Measurements from ENCODE around the gene OSBPL9. TPM values are rescaled to one million over a fixed set of nuclear protein-coding genes. Genes with fewer than 3 reads are reported as not detected.

OSBPL9 gene
- polyA plus RNA-seq, 1 donor (not counting 4 experiments of a cell fraction or from before 2014, with no cell fraction given) = 62.7 TPM

DNA sequence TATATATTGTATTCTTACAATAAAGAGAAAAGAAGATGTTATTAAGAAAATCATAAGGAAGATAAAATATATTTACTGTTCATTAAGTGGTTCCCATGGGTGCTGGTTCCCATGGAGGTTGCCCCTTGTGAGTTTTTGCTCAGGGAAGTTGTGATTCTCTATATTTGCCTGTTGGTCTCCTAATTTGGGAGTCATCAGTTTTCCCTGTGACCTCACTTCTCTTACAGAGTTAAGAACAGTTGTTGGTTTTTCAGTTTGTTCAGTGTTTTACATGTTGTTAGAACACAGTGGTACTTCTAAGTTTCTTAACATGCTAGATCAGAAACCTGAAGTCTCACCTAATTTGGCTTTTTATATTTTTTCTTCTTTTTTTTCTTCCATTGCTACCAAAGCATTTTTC is 109.2 kb downstream of the OSBPL9 start:
- H2AFZ ChIP-seq (ENCODE audit: control insufficient read depth, low read length) = no peak overlapping the region
- H4K20me1 ChIP-seq (ENCODE audit: control insufficient read depth, extremely low read depth, insufficient read depth, low read length) = no peaks in the 10 kb centered on the region
- dilution Hi-C loops (cut with MboI; ENCODE audit: extremely low pct_ligation_motif_present, low sequenced_read_pairs) = no loop called here
- no peaks in the 10 kb centered on the region for H3K27me3 ChIP-seq (ENCODE audit: control insufficient read depth, extremely low read depth, insufficient read depth, low read length)
- H3K4me2 ChIP-seq (ENCODE audit: control insufficient read depth, extremely low read depth, insufficient read depth, low read depth, low read length) = no peak overlapping the region
- H3K79me2 ChIP-seq (ENCODE audit: control insufficient read depth, insufficient read depth, low read length) = peaks cover 12% of the 10 kb centered on the region
- FAIRE-seq (no peak), DNase-seq (ENCODE audit: low read depth, low spot score) (no peak)
- no peaks in the 10 kb centered on the region for H3K9me1 ChIP-seq (ENCODE audit: control insufficient read depth, extremely low read depth, insufficient read depth, low read length)
- TF ChIP-seq EZH2 (IDR thresholded peaks at IDR 0.05; ENCODE audit: low read length) = no peak
- TF ChIP-seq, protein P1, sequence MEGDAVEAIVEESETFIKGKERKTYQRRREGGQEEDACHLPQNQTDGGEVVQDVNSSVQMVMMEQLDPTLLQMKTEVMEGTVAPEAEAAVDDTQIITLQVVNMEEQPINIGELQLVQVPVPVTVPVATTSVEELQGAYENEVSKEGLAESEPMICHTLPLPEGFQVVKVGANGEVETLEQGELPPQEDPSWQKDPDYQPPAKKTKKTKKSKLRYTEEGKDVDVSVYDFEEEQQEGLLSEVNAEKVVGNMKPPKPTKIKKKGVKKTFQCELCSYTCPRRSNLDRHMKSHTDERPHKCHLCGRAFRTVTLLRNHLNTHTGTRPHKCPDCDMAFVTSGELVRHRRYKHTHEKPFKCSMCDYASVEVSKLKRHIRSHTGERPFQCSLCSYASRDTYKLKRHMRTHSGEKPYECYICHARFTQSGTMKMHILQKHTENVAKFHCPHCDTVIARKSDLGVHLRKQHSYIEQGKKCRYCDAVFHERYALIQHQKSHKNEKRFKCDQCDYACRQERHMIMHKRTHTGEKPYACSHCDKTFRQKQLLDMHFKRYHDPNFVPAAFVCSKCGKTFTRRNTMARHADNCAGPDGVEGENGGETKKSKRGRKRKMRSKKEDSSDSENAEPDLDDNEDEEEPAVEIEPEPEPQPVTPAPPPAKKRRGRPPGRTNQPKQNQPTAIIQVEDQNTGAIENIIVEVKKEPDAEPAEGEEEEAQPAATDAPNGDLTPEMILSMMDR (optimal IDR thresholded peaks at IDR 0.05 in 1 of 3, IDR thresholded peaks at IDR 0.05 in 1 of 3, conservative IDR thresholded peaks at IDR 0.05 in 1 of 3; ENCODE audit: extremely low read depth in 1 of 3, insufficient read depth in 2 of 3, low read length in 3 of 3) = no peak
- H3K9ac ChIP-seq (ENCODE audit: control insufficient read depth, extremely low read depth, insufficient read depth, low read length) = no peak overlapping the region
- peaks cover 8% of the 10 kb centered on the region for H3K4me1 ChIP-seq (ENCODE audit: control insufficient read depth, extremely low read depth, insufficient read depth, low read length)
- no peaks in the 10 kb centered on the region for H3K9me3 ChIP-seq (ENCODE audit: control insufficient read depth, low read depth, low read length)
- H3K27ac ChIP-seq (ENCODE audit: control insufficient read depth, insufficient read depth, low read length) = no peak overlapping the region
- H3K4me3 ChIP-seq (ENCODE audit: control insufficient read depth in 2 of 3, extremely low read depth in 1 of 3, insufficient read depth in 2 of 3, low read depth in 1 of 3, low read length in 3 of 3) = no peak overlapping the region
- no peaks in the 10 kb centered on the region for H3K36me3 ChIP-seq (ENCODE audit: control insufficient read depth in 2 of 2, extremely low read depth in 1 of 2, insufficient read depth in 2 of 2, low read length in 2 of 2)

- DNase-seq (ENCODE audit: low read depth, low spot score) (no peak), FAIRE-seq (no peak)
- no peak overlapping the region for H3K27ac ChIP-seq (ENCODE audit: control insufficient read depth, insufficient read depth, low read length)
- H3K79me2 ChIP-seq (ENCODE audit: control insufficient read depth, insufficient read depth, low read length) = peaks cover 14% of the 10 kb centered on the region
- no peak overlapping the region for H2AFZ ChIP-seq (ENCODE audit: control insufficient read depth, low read length)
- peaks cover 8% of the 10 kb centered on the region for H3K4me1 ChIP-seq (ENCODE audit: control insufficient read depth, extremely low read depth, insufficient read depth, low read length)
- no peaks in the 10 kb centered on the region for H3K9me3 ChIP-seq (ENCODE audit: control insufficient read depth, low read depth, low read length)
- no peak overlapping the region for H3K4me3 ChIP-seq (ENCODE audit: control insufficient read depth in 2 of 3, extremely low read depth in 1 of 3, insufficient read depth in 2 of 3, low read depth in 1 of 3, low read length in 3 of 3)
- TF ChIP-seq EZH2 (IDR thresholded peaks at IDR 0.05; ENCODE audit: low read length) = no peak
- TF ChIP-seq, protein P1 (optimal IDR thresholded peaks at IDR 0.05 in 1 of 3, IDR thresholded peaks at IDR 0.05 in 1 of 3, conservative IDR thresholded peaks at IDR 0.05 in 1 of 3; ENCODE audit: extremely low read depth in 1 of 3, insufficient read depth in 2 of 3, low read length in 3 of 3) = no peak
- no peak overlapping the region for H3K4me2 ChIP-seq (ENCODE audit: control insufficient read depth, extremely low read depth, insufficient read depth, low read depth, low read length)
- no peak overlapping the region for H3K9ac ChIP-seq (ENCODE audit: control insufficient read depth, extremely low read depth, insufficient read depth, low read length)
- dilution Hi-C loops (cut with MboI; ENCODE audit: extremely low pct_ligation_motif_present, low sequenced_read_pairs) = no loop called here
- H3K9me1 ChIP-seq (ENCODE audit: control insufficient read depth, extremely low read depth, insufficient read depth, low read length) = no peaks in the 10 kb centered on the region
- H3K27me3 ChIP-seq (ENCODE audit: control insufficient read depth, extremely low read depth, insufficient read depth, low read length) = no peaks in the 10 kb centered on the region
- no peaks in the 10 kb centered on the region for H4K20me1 ChIP-seq (ENCODE audit: control insufficient read depth, extremely low read depth, insufficient read depth, low read length)
- no peaks in the 10 kb centered on the region for H3K36me3 ChIP-seq (ENCODE audit: control insufficient read depth in 2 of 2, extremely low read depth in 1 of 2, insufficient read depth in 2 of 2, low read length in 2 of 2)
Observed at GRCh38 chr1:51726544-51727225, 109.8 kb downstream of the OSBPL9 start.

All from keratinocyte (primary cell).